ENCODE data around the gene CLEC1A.
"Not testable (repeated sequence)": the region's sequence is repeated elsewhere in the genome, so short reads cannot be mapped to it uniquely, and the experiment has no call there.

CLEC1A gene

DNA sequence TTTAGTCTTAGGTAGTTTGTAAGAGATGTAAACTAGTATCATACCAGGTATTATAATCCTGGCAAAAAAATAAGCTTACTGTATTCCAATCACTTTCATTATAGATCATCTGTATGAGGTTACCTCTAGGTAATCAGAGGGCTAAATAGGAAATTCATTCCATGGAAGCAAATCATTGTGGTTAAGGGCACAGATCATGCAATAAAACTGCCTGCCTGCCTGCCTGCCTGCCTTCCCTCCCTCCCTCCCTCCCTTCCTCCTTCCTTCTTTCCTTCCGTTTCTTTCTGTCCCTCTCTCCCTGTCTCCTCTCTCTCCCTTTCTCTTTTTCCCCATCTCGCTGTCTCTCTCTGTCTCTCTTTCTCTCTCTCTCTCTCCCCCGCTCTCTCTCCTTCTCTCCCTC, 71.5 kb downstream of the CLEC1A start:
- ChIA-PET POLR2A (no interaction called here), CTCF (no interaction called here)
- TF ChIP-seq, protein P1, sequence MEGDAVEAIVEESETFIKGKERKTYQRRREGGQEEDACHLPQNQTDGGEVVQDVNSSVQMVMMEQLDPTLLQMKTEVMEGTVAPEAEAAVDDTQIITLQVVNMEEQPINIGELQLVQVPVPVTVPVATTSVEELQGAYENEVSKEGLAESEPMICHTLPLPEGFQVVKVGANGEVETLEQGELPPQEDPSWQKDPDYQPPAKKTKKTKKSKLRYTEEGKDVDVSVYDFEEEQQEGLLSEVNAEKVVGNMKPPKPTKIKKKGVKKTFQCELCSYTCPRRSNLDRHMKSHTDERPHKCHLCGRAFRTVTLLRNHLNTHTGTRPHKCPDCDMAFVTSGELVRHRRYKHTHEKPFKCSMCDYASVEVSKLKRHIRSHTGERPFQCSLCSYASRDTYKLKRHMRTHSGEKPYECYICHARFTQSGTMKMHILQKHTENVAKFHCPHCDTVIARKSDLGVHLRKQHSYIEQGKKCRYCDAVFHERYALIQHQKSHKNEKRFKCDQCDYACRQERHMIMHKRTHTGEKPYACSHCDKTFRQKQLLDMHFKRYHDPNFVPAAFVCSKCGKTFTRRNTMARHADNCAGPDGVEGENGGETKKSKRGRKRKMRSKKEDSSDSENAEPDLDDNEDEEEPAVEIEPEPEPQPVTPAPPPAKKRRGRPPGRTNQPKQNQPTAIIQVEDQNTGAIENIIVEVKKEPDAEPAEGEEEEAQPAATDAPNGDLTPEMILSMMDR (IDR thresholded peaks at IDR 0.05; ENCODE audit: control extremely low read depth, extremely low read depth, low read depth, missing control alignments): no peak
- no peak for DNase-seq (ENCODE audit: extremely low spot score)

- CTCF ChIA-PET; DNase-seq (ENCODE audit: extremely low spot score); POLR2A ChIA-PET: not testable (repeated sequence)
Observed at GRCh38 chr12:10026666-10027065, 72.1 kb downstream of the CLEC1A start.

DNA sequence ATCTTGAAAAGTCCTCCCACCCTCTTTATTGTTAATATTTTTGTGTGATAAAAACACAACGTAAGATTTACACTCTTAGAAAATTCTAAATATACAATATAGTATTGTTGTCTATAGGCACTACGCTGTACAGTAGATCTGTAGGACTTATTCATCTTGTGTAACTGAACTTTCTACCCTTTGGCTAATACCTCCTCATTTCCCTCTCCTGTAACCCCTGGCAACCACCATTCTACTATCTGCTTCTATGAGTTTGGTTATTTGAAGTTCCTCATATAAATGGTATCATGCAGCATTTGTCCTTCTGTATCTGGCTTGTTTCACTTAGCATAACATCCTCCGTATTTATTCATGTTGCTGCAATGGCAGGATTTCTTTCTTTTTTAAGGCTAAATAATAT, 73.5 kb downstream of the CLEC1A start:
- no peak for DNase-seq (ENCODE audit: extremely low spot score)
- CTCF ChIA-PET: no interaction called here
- POLR2A ChIA-PET: no interaction called here
- TF ChIP-seq, protein P1 (IDR thresholded peaks at IDR 0.05; ENCODE audit: control extremely low read depth, extremely low read depth, low read depth, missing control alignments): no peak

GRCh38 chr12:10021342-10021741, 77.4 kb downstream of the CLEC1A start:
- POLR2A ChIA-PET: no interaction called here
- DNase-seq (ENCODE audit: extremely low spot score): no peak
- TF ChIP-seq, protein P1 (IDR thresholded peaks at IDR 0.05; ENCODE audit: control extremely low read depth, extremely low read depth, low read depth, missing control alignments): no peak
- CTCF ChIA-PET: interaction anchor here (1.0 to 1.5 kb wide), 2 partner anchors 11 to 270 kb away, joined by 3 read pairs; no protein-coding TSS in a partner anchor
